K562 (cell line): ENCODE data around the gene PPP1R12C. TPM values are rescaled to one million over a fixed set of nuclear protein-coding genes. Genes with fewer than 3 reads are reported as not detected.

Experiments used
- ATAC-seq: fragments of 200-7000 bp; cut with Tn5 transposase; 3 replicates; pipeline ENCODE4 v1.9.1; 2020; ENCODE audit warnings: moderate library complexity
- BruUV-seq: library from RNA; stranded (reverse); fragments of 400-500 nt; replicated peaks from 2 replicates; lab custom pipeline; 2021; lab: Mats Ljungman, UMichigan
- CTCF ChIA-PET: fragments of 300-600 bp; formaldehyde crosslinking; extraction: SDS; loops from one replicate; lab custom pipeline; 2021; ENCODE audit warnings: low intra/inter-chr PET ratio; lab: Yijun Ruan, JAX
- POLR2A ChIA-PET: fragments of 300-600, 350-650 bp; sonication (Branson Sonifier 250); formaldehyde crosslinking; extraction: SDS; loops from one replicate; lab custom pipeline; 2021; ENCODE audit warnings: antibody characterized with exemption, inconsistent platforms; lab: Yijun Ruan, JAX
- DNase-seq, 4 experiments: peaks; one replicate each; pipeline versions ENCODE4 v3.0.0 to v3.0.0-alpha.2; 2011 to 2018; ENCODE audit warnings: low spot score in 3 of 4, mixed read lengths in 3 of 4; ENCODE audit errors: extremely low read depth in 1 of 4
- FAIRE-seq: peaks from 2 replicates; lab custom pipeline; 2011; peaks lifted over from hg19 to GRCh38; lab: Jason Lieb, UNC
- H2AFZ ChIP-seq: 2 replicates; pipeline ENCODE4 v1.6.0; 2011; ENCODE audit warnings: low read depth, low read length, control low read depth, inconsistent platforms
- H3K27ac ChIP-seq: fragments of 200-600 bp; 3 replicates; pipeline ENCODE4 v1.8.0; 2011; ENCODE audit warnings: low read depth, mild to moderate bottlenecking, control low read depth, inconsistent platforms, low read length, moderate library complexity, mixed read lengths; ENCODE audit errors: extremely low read depth
- H3K27me3 ChIP-seq, 2 experiments: fragments of 300-600 bp in 1 of 2; 2 replicates in 1 of 2; 3 replicates in 1 of 2; pipeline versions ENCODE4 v1.6.0 to v1.8.0; 2011; ENCODE audit warnings: inconsistent platforms in 2 of 2, low read length in 2 of 2, mild to moderate bottlenecking in 1 of 2, mixed read lengths in 1 of 2, moderate library complexity in 1 of 2; ENCODE audit not compliant: control insufficient read depth in 2 of 2, insufficient read depth in 2 of 2
- H3K36me3 ChIP-seq: fragments of 300-600 bp; 3 replicates; pipeline ENCODE4 v1.8.0; 2011; ENCODE audit warnings: mild to moderate bottlenecking, low read length, inconsistent platforms; ENCODE audit not compliant: control insufficient read depth, insufficient read depth
- H3K4me1 ChIP-seq, 2 experiments: fragments of 200-600 bp in 1 of 2; replicated peaks in 1 of 2; 2 replicates in 1 of 2; 3 replicates in 1 of 2; pipeline versions ENCODE4 v1.5.1 to v1.8.0; 2011; ENCODE audit warnings: inconsistent platforms in 2 of 2, low read length in 2 of 2, mild to moderate bottlenecking in 1 of 2, mixed read lengths in 1 of 2, moderate library complexity in 1 of 2; ENCODE audit not compliant: control insufficient read depth in 2 of 2, insufficient read depth in 2 of 2
- H3K4me2 ChIP-seq: 2 replicates; pipeline ENCODE4 v1.6.1; 2011; ENCODE audit warnings: low read length, control low read depth, inconsistent platforms, mixed read lengths; ENCODE audit not compliant: insufficient read depth
- H3K4me3 ChIP-seq: fragments of 200-600 bp; sonication (generic), shearing (Covaris generic); 2 replicates; pipeline ENCODE4 v1.5.1; 2016; ENCODE audit warnings: control low read depth, inconsistent platforms
- H3K79me2 ChIP-seq: fragments of 200-600 bp; 3 replicates; pipeline ENCODE4 v1.8.0; 2011; ENCODE audit warnings: low read length, inconsistent platforms; ENCODE audit not compliant: control insufficient read depth, insufficient read depth
- H3K9ac ChIP-seq, 2 experiments: 2 replicates each; pipeline versions ENCODE4 v1.6.0 to v1.6.1; 2011; ENCODE audit warnings: low read depth in 2 of 2, low read length in 2 of 2, control low read depth in 1 of 2, inconsistent platforms in 1 of 2, mild to moderate bottlenecking in 1 of 2, mixed read lengths in 1 of 2; ENCODE audit not compliant: insufficient read depth in 1 of 2
- H3K9me1 ChIP-seq: one replicate; pipeline ENCODE4 v1.6.0; 2011; ENCODE audit warnings: inconsistent platforms, mild to moderate bottlenecking, low read length, moderate library complexity; ENCODE audit not compliant: control insufficient read depth, insufficient read depth
- H3K9me3 ChIP-seq: replicated peaks from 2 replicates; pipeline ENCODE4 v1.5.1; 2011; ENCODE audit warnings: low read depth, low read length, inconsistent platforms; ENCODE audit not compliant: control insufficient read depth, insufficient read depth
- H4K20me1 ChIP-seq: replicated peaks from 2 replicates; pipeline ENCODE4 v1.6.1; 2011; ENCODE audit warnings: low read length, inconsistent platforms, mixed read lengths; ENCODE audit not compliant: control insufficient read depth, insufficient read depth
- BCOR ChIP-seq: fragments of 450-650 bp; IDR thresholded peaks from 2 replicates; pipeline ENCODE4 v1.6.1; 2016
- FUS ChIP-seq: fragments of 200-400 bp; formaldehyde crosslinking; optimal IDR thresholded peaks from 2 replicates; pipeline ENCODE3; 2017; ENCODE audit warnings: low read depth, low read length
- TBL1XR1 ChIP-seq, 2 experiments: IDR thresholded peaks; 2 replicates each; pipeline ENCODE4 v1.6.1; 2012; ENCODE audit warnings: improper control_type of control experiment in 2 of 2, low read length in 2 of 2, mild to moderate bottlenecking in 1 of 2
- ZFP36 ChIP-seq: fragments of 150-350 bp; IDR thresholded peaks from 2 replicates; pipeline ENCODE4 v1.6.1; 2018; ENCODE audit warnings: low read length, low read depth; ENCODE audit not compliant: partially characterized antibody
- WGBS: fragments of 100-300 bp; shearing (Covaris generic); methylation state at CpG from one replicate; pipeline ENCODE4 v1.1.6; 2016; ENCODE audit warnings: low coverage, mixed read lengths; ENCODE audit not compliant: insufficient coverage; ENCODE audit errors: missing lambda C conversion rate; 5-methylcytosine and 5-hydroxymethylcytosine counted together
- in situ Hi-C: fragments of 300-500 bp; cut with MboI; formaldehyde crosslinking; loops from 4 replicates; pipeline ENCODE4 v1.15.0; 2018; ENCODE audit warnings: inconsistent platforms, mixed read lengths
- intact Hi-C: fragments of 100-400 bp; cut with micrococcal nuclease; formaldehyde crosslinking; loops from 2 replicates; pipeline ENCODE4 v1.14.2; 2022
- polyA plus RNA-seq, 8 experiments: library from polyadenylated mRNA; depleted of rRNA in 4 of 8; stranded (reverse) in 5 of 8; unstranded in 3 of 8; fragments of >200 nt; fragmentation: Nextera tagmentation in 2 of 8; fragmentation: Illumina TruSeq in 1 of 8; extraction: Ambion mirVana in 2 of 8; extraction: Trizol in 1 of 8; gene quantifications; 2 replicates each; pipeline versions ENCODE4 v1.2.1 to v1.2.3, GENCODE V29; 2011 to 2014; ENCODE audit warnings: inconsistent platforms in 1 of 8, missing spikeins in 1 of 8
- total RNA-seq, 7 experiments: library from RNA; depleted of rRNA in 6 of 7; stranded (reverse); fragments of >200 nt in 6 of 7; fragmentation: Illumina TruSeq in 2 of 7; extraction: Trizol in 2 of 7; gene quantifications; 2 replicates each; pipeline versions ENCODE4 v1.2.1 to v1.2.3, GENCODE V29; 2011 to 2021; ENCODE audit warnings: low replicate concordance in 1 of 7

PPP1R12C gene
- total and polyA plus RNA-seq, 9 of the 15 experiments (the other 6 are each of a cell fraction or from before 2014, with no cell fraction given) = 1.8 to 136 (median 33.7) TPM

GRCh38 chr19:55075371-55075998 lies 42.0 kb downstream of the PPP1R12C start, which contains the start of gene EPS8L1 (continued):
- TF ChIP-seq FUS (no peak), BCOR (peak; percentile 18; the same call in 1 of the 2 replicates)

GRCh38 chr19:55071913-55072312 lies 45.5 kb downstream of the PPP1R12C start:
- POLR2A ChIA-PET = interaction anchor here (1.3 to 5.9 kb wide), 2 partner anchors 8 to 9 kb away, joined by 6 to 32 read pairs; partner anchors contain the start of gene RDH13
- no peak overlapping the region for H3K27ac ChIP-seq
- no peak for ATAC-seq

More at GRCh38 chr19:55071913-55072312, 45.5 kb downstream of the PPP1R12C start:
- peaks cover 21 to 30% of the 10 kb centered on the region in 2 experiments for H3K4me1 ChIP-seq
- intact Hi-C loops = no loop called here
- 14% methylated on average over 5 of the region's 8 CpGs for WGBS
- DNase-seq = no peak
- CTCF ChIA-PET = no interaction called here
- no peak overlapping the region for H3K4me2 ChIP-seq
- no TSS peak for BruUV-seq
- H3K36me3 ChIP-seq = no peaks in the 10 kb centered on the region
- H4K20me1 ChIP-seq = no peaks in the 10 kb centered on the region
- no peaks in the 10 kb centered on the region for H3K79me2 ChIP-seq
- no peaks in the 10 kb centered on the region for H3K9me1 ChIP-seq
- H3K9me3 ChIP-seq = no peaks in the 10 kb centered on the region
- no peak for FAIRE-seq
- H3K4me3 ChIP-seq = no peak overlapping the region
- TF ChIP-seq ZFP36 (peak; percentile 84), TBL1XR1 (IDR thresholded peaks at IDR 0.05; ENCODE audit: low read length in 2 of 2) (no peak)
- TF ChIP-seq, all 486 proteins: peak for 1
- in situ Hi-C loops = no loop called here
- no peak overlapping the region for H2AFZ ChIP-seq
- peaks cover 4 to 7% of the 10 kb centered on the region in 2 experiments; a peak in 3 of 5 replicates for H3K27me3 ChIP-seq
- 0 out of 4 replicates have a peak overlapping the region, but pooled peaks of 1 of the 2 experiments have one; percentile 30 for H3K9ac ChIP-seq
